HL-60 (cell line): ENCODE results near the gene ADGRG7.

Experiments used
- DNase-seq, 2 experiments: peaks; one replicate each; pipeline ENCODE4 v3.0.0-alpha.2; 2010 to 2020; ENCODE audit warnings: low read depth in 1 of 2, low spot score in 1 of 2
- H3K27ac ChIP-seq: fragments of 250-450 bp; sonication (Bioruptor Pico); replicated peaks from 2 replicates; pipeline ENCODE4 v1.5.1; 2020; ENCODE audit warnings: mild to moderate bottlenecking, moderate library complexity
- H3K27me3 ChIP-seq: fragments of 250-450 bp; sonication (Bioruptor Pico); 2 replicates; pipeline ENCODE4 v1.5.1; 2021; ENCODE audit warnings: mild to moderate bottlenecking, moderate library complexity; ENCODE audit not compliant: insufficient read depth, poor library complexity, severe bottlenecking
- H3K4me3 ChIP-seq: replicated peaks from 2 replicates; pipeline ENCODE4 v1.5.1; 2011; ENCODE audit warnings: mild to moderate bottlenecking, control low read depth, low read length; ENCODE audit not compliant: insufficient read depth
- GABPA ChIP-seq: IDR thresholded peaks from 2 replicates; pipeline ENCODE4 v1.6.1; 2012; ENCODE audit warnings: low read depth
- POLR2AphosphoS5 ChIP-seq: IDR thresholded peaks from 2 replicates; pipeline ENCODE4 v1.6.1; 2012; ENCODE audit warnings: low read depth
- SPI1 ChIP-seq: IDR thresholded peaks from 2 replicates; pipeline ENCODE4 v1.6.1; 2012; ENCODE audit warnings: low read depth, mild to moderate bottlenecking, borderline replicate concordance
- long read RNA-seq: library from polyadenylated mRNA; unstranded; transcript quantifications from one replicate; pipeline ENCODE4 v2.0.0, GENCODE V29; 2020
- TF ChIP-seq, protein P1 (sequence below): IDR thresholded peaks from one replicate; pipeline ENCODE4 v1.5.1; 2011; ENCODE audit warnings: low read length, control low read depth, inconsistent platforms; ENCODE audit not compliant: insufficient read depth
- TF ChIP-seq, protein P2 (sequence below): IDR thresholded peaks from 2 replicates; pipeline ENCODE4 v1.6.1; 2012; ENCODE audit warnings: low read depth; ENCODE audit not compliant: insufficient replicate concordance

Gene ADGRG7, protein sequence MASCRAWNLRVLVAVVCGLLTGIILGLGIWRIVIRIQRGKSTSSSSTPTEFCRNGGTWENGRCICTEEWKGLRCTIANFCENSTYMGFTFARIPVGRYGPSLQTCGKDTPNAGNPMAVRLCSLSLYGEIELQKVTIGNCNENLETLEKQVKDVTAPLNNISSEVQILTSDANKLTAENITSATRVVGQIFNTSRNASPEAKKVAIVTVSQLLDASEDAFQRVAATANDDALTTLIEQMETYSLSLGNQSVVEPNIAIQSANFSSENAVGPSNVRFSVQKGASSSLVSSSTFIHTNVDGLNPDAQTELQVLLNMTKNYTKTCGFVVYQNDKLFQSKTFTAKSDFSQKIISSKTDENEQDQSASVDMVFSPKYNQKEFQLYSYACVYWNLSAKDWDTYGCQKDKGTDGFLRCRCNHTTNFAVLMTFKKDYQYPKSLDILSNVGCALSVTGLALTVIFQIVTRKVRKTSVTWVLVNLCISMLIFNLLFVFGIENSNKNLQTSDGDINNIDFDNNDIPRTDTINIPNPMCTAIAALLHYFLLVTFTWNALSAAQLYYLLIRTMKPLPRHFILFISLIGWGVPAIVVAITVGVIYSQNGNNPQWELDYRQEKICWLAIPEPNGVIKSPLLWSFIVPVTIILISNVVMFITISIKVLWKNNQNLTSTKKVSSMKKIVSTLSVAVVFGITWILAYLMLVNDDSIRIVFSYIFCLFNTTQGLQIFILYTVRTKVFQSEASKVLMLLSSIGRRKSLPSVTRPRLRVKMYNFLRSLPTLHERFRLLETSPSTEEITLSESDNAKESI
- long read RNA-seq: 0 reads

DNA sequence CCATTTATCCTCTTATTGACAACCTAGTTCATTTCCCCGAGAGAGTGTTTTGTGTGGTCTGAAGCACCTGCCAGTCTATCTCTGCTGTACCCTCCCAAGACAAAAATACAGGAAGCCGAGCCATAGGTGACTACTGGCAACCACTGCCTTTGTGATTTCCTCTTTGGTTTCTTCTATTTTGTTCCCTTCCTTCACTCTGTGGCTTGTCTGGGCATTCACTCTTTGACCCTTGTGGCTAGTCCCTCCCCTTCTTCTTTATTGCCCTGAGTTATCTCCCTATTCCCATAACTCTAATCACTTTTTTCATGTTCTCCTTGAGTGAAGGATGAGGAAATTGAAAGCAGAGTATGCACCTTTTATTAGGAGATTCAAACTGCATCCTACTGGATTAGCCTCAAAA lies at the start of gene ADGRG7:
Gene ADGRG7 (plus strand): TSS at position 297 of the 400 bp plus-strand sequence. CDS start 256 bp downstream, outside the sequence.
- TF ChIP-seq SPI1: peak; percentile 35; the same call in 1 of the 2 replicates
- no peak for TF ChIP-seq POLR2AphosphoS5
- Histone ChIP-seq H3K27ac (no peak within 1 kb of the TSS), H3K27me3 (no peaks in the 10 kb centered on the region), H3K4me3 (no peak within 1 kb of the TSS)
- peak in 1 of 2 experiments; percentile 9 for DNase-seq

DNA sequence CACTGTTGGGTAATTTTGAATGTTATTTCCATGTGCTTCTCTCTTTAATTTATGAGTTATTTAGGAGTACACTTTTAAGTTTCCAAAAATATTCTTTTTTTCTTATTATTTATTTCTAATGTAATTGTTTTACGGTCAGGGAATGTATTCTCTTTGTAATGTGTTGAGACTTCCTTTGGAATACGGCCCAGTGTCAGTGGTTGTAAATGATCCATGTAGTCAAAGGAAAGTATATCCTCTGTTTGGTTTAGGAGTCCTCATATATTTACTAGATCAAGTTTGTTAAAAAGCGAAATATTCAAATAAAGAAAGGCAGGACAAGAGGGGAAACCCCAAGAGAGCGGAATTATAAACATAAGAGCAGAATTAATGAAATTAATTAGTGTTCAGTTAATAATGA lies 49.0 kb upstream of the ADGRG7 start:
- DNase-seq: no peak
- no peak overlapping the region for H3K4me3 ChIP-seq
- H3K27ac ChIP-seq: no peak overlapping the region
- H3K27me3 ChIP-seq: no peaks in the 10 kb centered on the region
- TF ChIP-seq, protein P1, sequence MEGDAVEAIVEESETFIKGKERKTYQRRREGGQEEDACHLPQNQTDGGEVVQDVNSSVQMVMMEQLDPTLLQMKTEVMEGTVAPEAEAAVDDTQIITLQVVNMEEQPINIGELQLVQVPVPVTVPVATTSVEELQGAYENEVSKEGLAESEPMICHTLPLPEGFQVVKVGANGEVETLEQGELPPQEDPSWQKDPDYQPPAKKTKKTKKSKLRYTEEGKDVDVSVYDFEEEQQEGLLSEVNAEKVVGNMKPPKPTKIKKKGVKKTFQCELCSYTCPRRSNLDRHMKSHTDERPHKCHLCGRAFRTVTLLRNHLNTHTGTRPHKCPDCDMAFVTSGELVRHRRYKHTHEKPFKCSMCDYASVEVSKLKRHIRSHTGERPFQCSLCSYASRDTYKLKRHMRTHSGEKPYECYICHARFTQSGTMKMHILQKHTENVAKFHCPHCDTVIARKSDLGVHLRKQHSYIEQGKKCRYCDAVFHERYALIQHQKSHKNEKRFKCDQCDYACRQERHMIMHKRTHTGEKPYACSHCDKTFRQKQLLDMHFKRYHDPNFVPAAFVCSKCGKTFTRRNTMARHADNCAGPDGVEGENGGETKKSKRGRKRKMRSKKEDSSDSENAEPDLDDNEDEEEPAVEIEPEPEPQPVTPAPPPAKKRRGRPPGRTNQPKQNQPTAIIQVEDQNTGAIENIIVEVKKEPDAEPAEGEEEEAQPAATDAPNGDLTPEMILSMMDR: no peak
- TF ChIP-seq, protein P2, sequence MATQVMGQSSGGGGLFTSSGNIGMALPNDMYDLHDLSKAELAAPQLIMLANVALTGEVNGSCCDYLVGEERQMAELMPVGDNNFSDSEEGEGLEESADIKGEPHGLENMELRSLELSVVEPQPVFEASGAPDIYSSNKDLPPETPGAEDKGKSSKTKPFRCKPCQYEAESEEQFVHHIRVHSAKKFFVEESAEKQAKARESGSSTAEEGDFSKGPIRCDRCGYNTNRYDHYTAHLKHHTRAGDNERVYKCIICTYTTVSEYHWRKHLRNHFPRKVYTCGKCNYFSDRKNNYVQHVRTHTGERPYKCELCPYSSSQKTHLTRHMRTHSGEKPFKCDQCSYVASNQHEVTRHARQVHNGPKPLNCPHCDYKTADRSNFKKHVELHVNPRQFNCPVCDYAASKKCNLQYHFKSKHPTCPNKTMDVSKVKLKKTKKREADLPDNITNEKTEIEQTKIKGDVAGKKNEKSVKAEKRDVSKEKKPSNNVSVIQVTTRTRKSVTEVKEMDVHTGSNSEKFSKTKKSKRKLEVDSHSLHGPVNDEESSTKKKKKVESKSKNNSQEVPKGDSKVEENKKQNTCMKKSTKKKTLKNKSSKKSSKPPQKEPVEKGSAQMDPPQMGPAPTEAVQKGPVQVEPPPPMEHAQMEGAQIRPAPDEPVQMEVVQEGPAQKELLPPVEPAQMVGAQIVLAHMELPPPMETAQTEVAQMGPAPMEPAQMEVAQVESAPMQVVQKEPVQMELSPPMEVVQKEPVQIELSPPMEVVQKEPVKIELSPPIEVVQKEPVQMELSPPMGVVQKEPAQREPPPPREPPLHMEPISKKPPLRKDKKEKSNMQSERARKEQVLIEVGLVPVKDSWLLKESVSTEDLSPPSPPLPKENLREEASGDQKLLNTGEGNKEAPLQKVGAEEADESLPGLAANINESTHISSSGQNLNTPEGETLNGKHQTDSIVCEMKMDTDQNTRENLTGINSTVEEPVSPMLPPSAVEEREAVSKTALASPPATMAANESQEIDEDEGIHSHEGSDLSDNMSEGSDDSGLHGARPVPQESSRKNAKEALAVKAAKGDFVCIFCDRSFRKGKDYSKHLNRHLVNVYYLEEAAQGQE: no peak
- no peak for TF ChIP-seq SPI1
- TF ChIP-seq GABPA: no peak
- no peak for TF ChIP-seq POLR2AphosphoS5

DNA sequence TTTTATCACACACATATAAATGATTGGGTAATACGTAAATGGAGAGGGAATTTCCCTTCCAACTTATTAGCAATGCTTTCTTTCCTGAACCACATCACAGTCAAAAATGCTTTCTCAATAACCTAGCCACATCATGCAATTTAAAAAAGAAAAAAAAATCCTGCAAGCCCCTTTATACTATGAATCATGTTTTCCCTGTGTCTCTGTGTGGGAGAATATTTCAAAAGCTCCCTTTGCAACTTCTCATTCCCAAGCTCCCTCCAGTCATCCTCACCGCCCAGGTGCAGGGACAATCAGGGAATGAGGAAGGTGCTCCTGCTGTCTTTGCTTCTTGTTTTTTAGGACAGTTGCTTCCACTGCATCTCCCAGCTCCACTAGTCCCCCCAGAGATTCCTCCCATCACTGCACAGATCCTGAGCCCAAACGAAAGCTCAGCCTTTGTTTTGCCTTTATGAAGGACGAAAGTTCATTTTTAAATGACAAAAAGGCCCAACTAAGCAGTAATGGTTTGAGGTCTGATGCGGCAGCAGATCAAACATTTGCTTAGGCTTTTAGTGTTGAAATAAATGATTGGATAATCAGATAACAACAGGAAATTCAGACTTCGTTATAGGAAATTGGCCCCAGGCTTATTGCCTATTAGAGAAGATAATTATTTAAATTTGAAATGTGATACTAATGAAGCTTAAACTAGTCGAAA lies 47.8 kb upstream of the ADGRG7 start:
- TF ChIP-seq GABPA (no peak), SPI1 (no peak), POLR2AphosphoS5 (no peak)
- TF ChIP-seq, protein P2: no peak
- TF ChIP-seq, protein P1: no peak
- no peak overlapping the region for H3K4me3 ChIP-seq
- H3K27me3 ChIP-seq: no peaks in the 10 kb centered on the region
- DNase-seq: peak in 1 of 2 experiments; percentile 24
- no peak overlapping the region for H3K27ac ChIP-seq
